Stimulated activated CD4-positive, alpha-beta T cell treated with anti-CD3 and anti-CD28 coated beads, Interleukin-2, amount 100 ng/mL, for 4 hours (primary cell): Measurements from ENCODE around the gene TRAM2.

Experiments used
- DNase-seq: peaks from one replicate; pipeline ENCODE4 v3.0.0-alpha.2; 2020; ENCODE audit warnings: low read depth

TRAM2 gene

DNA sequence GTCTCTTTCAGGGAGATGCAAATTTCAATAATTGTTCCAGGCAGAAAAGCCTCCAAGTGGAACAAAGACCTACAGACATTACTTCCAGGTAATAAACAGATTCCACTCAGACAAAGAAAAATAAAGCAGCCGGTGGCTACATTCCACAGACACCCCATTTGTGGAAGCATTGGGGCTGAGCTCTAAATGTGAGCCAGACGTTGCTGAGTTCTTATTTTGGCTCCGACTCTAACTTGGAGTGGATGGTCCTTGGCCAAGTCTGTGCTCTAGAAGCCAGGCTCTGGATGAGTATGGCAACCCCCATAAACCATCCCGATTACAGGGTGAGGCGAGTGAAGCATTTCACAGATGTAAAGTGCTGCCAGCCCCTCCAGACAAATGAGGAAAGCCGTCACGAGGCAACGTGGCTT lies 6.6 kb downstream of the TRAM2 start:
- no peak for DNase-seq

- DNase-seq, result no peak
These were observed 8.5 kb downstream of the TRAM2 start for GRCh38 chr6:52568320-52568719.

DNA sequence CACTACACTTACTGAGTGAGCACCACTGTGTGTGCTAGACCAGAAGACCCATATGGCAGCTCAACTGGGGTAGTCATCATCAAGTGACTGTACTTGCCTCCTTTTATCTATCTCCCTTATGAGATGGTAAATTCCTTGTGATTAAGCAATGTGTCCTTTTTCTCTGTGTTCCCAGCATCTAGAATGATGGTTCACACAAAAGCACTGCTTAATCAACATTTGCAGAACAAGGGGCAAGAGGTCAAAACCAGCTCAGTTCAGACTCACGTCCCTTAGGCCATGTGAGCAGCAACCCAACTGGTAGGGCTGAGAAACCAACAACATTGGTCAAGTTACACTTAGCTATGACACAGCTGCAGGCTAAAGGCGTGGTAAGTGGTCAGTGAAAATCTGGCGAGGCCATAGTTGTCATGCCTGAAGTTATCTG lies 10.0 kb downstream of the TRAM2 start:
- no peak for DNase-seq

DNA sequence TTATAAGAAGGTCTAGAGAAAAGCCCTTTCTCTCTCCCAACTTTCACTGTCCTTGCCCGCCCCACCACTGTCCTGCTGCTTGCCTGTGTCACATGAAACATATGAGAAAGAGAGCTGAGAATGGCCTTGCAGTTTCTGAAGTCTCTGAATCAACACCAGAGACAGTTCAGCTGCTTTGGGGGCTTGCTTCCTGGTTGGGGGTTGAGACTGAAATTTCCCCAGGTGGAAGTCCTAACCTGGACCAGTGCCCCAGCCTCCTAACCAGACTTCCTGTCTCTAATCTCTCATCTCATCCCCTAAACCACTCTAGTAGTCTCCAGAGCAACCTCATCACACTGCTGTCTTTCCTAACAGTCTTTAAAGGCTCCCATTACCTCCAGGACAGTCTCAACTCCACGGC lies 10.7 kb downstream of the TRAM2 start:
- DNase-seq, result no peak

DNA sequence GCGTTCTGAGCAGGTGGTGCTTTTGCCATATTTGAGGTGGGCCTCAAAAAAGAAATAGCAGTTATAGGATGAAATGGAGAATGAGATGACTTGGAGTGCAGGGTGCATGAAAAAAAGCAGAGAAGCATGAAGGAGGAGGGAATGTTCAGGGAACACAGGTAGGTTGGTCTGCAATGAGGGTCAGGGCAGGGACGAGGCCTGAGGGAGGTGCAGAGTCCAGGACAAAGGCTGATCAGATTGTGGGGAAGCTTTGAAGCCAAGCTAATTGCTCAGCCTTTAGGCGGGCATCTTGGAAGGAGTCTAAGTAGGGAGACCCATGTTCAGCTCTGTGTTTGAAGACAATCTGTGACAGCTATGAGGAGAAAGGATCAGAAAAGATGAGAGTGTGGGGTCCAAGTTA lies 12.0 kb downstream of the TRAM2 start:
- DNase-seq, result no peak

DNA sequence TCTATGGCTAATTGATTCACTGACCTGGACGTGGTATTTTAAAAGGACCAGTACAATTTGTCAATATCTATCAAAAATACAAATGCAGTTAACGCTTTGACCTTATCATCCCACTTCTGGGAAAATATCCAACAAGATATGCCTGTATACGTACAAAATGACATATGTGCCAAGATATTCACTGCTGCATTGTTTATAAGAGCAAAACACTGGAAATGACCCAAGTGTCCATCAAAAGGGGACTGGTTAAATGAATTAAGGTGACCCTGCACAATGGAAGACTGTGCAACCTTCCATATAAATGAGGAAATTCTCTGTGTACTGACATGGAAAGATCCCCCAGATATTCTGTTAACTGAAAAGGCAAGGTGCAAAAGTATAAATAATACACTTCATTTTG lies 13.9 kb downstream of the TRAM2 start:
- DNase-seq, result no peak

- no peak for DNase-seq
These were observed 16.4 kb downstream of the TRAM2 start for GRCh38 chr6:52560462-52560861.

GRCh38 chr6:52558266-52559000 lies 18.4 kb downstream of the TRAM2 start:
- DNase-seq, result no peak

DNA sequence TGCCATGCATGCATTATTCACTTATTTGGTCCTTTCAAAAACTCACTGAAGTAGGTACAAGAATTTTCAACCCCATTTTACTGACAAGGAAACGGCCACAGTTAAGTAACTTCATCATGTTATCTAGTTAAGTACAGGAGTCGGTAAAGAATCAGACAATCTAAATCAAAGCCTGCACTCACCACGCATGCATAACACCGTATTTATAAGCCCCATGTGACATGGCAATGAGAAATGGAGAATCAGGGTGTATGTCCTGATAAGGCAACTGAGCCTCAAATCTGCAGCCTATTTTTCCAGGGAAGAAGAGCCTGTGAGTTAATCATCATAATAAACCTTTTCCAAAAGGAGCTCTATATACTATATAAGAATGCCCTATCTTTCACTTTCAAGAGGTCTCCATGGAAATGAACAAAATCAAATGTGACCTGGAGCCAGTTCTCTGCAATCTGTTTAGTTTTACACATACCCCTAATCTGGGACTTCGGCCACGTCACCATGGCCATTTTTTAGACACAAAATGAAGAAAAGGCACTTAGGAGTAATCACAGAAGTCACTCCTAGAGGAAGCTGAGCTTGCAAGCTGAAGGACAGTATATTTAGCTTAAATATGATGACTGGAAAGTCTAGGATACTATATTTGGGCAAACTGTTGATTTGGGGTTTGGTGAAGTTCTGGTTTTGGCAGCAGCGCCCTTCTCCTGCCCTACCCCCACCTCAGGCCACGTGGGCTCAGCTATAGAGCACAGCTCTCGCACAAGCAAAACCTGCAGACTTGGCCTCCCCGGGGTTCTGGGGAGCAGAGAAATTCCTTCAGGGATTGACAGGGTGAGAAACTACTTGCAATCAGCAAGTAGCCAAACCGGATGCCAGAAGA lies 19.2 kb downstream of the TRAM2 start:
- no peak for DNase-seq

- DNase-seq, result no peak
These were observed 21.2 kb downstream of the TRAM2 start for GRCh38 chr6:52555518-52556233.

DNA sequence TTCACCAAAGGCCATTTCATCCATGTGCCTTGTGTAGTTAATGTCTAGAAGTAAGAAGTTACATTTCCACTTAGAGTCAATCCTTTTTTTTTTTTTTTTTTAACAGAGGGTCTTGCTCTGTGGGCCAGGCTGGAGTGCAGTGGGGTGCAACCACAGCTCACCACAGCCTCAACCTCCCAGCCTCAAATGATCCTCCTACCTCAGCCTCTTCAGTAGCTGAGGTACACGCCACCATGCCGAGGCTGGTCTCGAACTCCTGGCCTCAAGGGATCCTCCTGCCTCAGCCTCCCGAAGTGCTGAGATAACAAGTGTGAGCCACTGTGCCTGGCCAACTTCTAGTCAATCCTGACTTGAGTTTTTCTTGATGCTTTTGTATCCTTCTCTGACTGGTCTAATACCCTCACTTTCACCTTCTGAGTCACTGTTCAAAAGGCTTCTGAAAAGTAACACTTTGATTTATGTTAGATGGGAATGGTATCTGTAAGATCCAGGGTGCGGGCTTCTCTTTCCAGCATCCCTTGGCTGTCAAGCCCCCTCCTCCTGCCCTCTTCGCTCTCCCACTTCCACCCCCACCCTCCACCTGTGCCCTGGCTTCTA lies 22.1 kb downstream of the TRAM2 start:
- DNase-seq, result no peak

GRCh38 chr6:52553719-52554118 lies 23.1 kb downstream of the TRAM2 start:
- DNase-seq, result no peak

DNA sequence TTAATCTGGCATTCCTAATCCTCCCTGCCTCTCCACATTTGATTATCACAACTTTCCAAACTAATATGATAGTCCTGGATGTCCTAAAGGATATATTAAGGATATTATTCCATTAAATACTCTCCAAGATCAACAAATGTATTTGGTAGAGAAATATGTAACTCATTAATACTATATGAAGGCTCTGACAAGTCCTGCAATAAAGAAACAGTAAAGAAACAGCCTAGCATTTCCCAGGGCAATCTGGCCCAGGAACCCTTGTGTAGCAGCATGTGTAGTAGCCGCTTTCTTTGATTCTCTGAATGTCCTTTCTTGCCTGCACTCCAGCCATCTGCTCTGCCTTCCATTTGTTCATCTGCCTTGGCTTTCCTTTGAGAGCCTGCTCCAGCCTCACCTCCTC lies 23.7 kb downstream of the TRAM2 start:
- DNase-seq, result no peak

DNA sequence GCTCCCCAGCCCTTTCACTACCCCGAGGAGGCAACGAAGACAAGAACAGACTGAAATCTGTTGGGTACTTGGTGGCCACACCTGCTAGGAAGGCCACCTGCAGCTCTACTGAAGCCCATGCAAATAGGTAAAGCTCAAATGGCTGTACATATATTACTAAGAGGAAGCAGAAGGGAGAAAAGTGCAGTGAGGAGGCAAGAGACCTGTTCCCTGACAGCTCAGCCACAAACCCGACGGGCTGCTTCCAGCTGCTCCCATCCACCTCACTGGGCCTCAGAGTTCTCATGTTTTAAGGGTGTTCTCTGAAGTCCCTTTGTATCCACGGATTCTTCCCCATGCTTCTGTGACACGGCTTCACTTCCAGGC lies 24.6 kb downstream of the TRAM2 start:
- no peak for DNase-seq

DNA sequence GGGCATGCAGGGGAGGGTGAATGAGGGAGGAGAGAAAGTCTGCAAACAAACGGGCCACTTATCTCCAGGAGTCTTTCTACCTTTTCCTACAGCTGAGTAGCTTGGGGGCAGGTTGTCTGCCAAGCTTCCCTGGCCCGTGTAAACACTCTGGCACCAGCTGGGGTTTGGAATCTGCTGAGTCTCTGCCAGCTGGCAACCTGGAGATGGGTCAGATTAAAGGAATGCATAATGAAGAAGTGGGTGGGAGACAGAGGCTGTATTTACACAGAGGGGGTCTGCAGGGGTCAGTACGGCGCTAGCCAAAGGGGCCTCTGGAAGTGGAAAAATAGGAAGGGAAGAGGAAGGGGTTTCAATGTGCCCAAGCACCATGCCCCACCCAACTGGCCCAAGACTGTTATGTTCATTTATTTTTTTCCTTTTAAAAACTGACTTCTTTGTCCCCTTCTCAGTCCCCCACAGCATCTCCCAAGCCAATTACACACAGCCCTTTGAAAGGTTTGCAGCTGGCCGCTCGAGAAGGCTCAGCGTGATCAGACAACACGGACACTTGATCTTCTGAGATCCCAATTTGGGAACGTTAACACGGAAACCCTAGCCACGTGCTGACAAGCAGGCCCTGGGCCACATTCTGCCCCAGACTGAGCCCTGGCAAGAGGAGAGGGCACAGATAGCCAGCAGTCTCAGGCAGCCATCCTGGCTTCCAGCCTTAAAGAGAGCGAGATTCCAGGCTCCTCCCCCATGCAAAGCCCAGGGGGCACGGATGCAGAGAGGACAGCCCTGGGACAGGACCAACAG lies 25.2 kb downstream of the TRAM2 start:
- no peak for DNase-seq

DNA sequence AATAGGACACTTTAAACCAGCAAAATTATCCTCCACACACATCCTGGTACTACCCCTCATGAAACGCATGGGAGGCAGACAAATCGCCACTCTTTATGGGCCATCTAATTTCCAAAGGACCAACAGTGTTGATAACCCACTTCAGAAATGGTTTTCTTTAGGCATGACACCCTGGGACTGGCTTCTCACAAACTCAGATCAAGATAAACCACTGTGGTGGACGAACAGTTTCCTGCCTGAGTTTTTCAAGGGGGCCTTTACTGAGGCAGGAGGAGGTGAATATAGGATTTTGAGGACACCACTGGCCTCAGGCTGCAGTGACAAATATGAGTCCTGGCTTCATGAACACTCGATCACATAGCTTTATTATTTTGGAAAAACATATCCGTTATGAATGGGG lies 26.0 kb downstream of the TRAM2 start:
- DNase-seq, result no peak

DNA sequence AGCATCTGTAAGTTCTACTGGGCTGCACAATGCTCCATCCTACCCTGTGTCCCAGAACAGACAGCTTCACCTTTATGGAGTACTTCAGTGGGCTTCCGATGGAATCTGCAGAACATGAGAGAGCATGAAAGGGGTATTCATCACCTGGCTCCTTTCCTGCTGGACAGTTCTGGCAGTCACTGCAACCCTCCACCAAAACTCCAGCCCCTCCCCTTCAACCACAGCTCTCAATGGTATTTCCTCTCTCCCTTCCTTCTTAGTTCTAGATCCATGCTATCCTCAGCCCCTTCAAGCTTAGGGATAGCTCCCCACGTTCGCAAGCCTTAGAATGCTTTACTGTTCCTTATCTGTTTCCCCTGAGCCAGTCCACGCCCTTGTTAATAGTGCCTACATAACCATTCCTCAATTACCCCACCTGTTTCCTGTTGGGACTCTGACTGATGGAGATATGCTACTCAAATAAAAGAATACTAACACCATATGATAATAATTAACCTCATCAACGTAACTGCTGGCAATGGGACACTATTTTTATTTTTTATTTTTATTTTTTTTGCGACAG lies 26.8 kb downstream of the TRAM2 start:
- DNase-seq, result no peak

DNA sequence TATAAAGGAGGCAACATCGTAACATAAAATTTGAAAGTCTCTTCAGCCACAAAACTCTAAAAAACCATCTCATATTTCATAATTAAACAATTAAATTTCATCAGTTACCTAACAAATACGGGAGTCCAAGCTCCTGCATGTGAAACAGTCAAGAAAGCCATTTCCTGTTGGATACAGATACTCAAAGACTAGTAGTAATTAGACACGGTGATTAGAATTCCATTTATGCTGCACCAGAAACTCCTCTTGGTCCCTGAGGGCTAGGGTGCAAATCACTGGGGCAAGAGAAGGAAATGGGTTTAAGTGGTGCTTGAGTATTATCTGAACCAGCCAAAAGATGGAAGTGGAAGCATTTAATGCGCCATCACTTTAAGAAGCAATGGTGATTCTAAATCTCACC lies 27.4 kb downstream of the TRAM2 start:
- no peak for DNase-seq

DNA sequence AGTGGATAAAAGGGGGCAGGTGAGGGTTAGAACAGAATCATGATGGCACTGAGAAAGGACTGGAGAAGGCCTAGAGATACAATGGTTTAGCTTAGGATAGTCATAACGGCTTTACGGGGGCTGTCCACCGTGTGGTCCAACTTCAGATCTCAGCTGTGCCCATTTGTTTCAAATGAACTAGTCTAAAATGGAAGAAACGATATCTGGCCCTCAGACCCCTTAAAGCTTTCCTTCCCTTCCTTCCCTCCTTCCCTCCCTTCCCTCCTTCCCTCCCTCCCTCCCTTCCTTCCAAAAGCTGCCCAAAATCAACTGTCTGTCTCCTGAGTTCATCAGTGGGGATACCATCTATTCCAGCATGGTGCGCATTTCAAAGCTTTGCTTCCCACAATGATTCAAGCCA lies 27.9 kb downstream of the TRAM2 start:
- DNase-seq, result no peak

DNA sequence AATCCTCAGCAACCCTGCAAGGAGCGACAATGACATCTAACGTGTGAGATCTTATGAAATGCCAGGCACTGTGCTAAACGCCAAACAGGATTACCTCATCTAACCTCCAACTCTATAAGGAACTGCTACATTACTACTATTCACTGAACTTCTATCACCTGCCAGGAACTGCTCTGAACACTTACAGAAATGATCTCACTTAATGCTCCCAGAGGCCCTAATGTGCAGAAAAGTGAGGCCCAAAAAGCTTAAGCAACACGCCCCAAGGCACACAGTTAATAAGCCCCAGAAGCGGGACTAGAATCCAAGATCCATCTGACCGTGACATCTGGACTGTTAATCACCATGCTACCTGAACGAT lies 28.5 kb downstream of the TRAM2 start:
- no peak for DNase-seq

- DNase-seq, result no peak
These were observed 29.1 kb downstream of the TRAM2 start for GRCh38 chr6:52547647-52548352.
